Measurements from ENCODE around the gene SGTB. TPM values are rescaled to one million over a fixed set of nuclear protein-coding genes. Genes with fewer than 3 reads are reported as not detected.
A peak's percentile ranks its signal among the peaks of the same experiment; 100 is the strongest.

The SGTB gene
- total RNA-seq, 4 donors from 2014 or later = 4.1 to 26.2 (median 13.5) TPM

DNA sequence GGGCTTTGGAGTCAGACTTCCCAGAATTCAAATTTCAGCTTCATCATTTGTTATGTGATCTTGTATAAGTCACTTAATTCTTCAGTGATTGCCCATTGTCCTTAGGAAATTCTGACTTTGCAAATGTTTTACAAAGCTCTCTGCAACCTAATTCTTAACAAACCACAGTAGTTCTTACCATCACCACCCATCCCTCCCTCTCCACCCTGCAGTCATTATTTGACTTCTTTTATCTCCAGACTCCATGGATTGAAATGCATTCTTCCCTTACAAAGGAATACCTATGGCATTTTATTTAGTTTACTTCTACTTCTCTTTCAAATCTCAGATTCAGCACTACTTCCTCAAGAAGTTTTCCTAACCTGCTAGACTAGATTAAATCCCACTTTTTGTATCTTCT, 74.0 kb downstream of the SGTB start:
- no peaks in the 10 kb centered on the region for H3K27me3 ChIP-seq
- intact Hi-C loops (cut with DNase I; ENCODE audit: low total_unique reads) = no loop called here
- no peaks in the 10 kb centered on the region for H3K4me1 ChIP-seq
- H3K36me3 ChIP-seq = no peaks in the 10 kb centered on the region
- DNase-seq = no peak
- H3K4me3 ChIP-seq = no peak overlapping the region
- no peak overlapping the region for H3K27ac ChIP-seq
- TF ChIP-seq POLR2A (IDR thresholded peaks at IDR 0.05) = no peak
- TF ChIP-seq, protein P1, sequence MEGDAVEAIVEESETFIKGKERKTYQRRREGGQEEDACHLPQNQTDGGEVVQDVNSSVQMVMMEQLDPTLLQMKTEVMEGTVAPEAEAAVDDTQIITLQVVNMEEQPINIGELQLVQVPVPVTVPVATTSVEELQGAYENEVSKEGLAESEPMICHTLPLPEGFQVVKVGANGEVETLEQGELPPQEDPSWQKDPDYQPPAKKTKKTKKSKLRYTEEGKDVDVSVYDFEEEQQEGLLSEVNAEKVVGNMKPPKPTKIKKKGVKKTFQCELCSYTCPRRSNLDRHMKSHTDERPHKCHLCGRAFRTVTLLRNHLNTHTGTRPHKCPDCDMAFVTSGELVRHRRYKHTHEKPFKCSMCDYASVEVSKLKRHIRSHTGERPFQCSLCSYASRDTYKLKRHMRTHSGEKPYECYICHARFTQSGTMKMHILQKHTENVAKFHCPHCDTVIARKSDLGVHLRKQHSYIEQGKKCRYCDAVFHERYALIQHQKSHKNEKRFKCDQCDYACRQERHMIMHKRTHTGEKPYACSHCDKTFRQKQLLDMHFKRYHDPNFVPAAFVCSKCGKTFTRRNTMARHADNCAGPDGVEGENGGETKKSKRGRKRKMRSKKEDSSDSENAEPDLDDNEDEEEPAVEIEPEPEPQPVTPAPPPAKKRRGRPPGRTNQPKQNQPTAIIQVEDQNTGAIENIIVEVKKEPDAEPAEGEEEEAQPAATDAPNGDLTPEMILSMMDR (IDR thresholded peaks at IDR 0.05) = no peak
- H3K9me3 ChIP-seq = no peaks in the 10 kb centered on the region

DNA sequence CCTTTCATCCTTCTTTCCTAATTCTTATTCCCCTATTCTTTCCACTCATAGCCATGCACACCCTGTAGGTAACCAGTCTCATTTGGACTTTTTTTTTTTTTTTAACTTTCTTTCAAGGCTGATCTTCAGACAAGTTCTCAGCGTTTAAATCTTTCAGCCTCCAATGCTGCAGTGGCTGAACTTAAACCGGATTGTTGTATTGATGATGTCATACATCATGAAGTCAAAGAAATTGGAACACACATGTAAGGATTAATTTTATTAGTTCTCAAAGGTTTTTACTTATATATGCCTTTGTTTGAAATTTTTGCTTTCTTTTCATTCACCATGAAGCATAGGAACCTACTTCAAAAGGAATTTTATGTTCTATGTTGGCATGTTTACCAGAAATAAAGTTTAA, 75.0 kb downstream of the SGTB start:
- intact Hi-C loops (cut with DNase I; ENCODE audit: low total_unique reads) = no loop called here

DNA sequence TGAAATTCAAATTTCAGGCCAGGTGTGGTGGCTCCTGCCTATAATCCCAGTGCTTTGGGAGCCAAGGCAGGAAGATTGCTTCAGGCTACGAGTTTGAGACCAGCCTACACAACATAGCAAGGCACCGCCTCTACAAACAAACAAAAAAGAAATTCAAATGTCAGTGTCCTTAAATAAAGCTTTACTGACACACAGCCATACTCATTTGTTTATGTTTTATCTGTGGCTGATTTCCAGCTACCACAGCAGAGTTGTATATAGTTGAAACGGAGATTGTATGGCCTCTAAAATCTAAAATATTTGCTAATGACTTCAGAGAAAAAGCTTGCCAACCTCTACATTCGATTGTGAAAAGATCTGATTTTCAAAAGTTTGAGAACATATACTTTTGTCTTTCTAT, 81.7 kb downstream of the SGTB start:
- Histone ChIP-seq H3K4me1 (no peaks in the 10 kb centered on the region), H3K4me3 (no peak overlapping the region), H3K27me3 (no peaks in the 10 kb centered on the region), H3K36me3 (no peaks in the 10 kb centered on the region), H3K27ac (no peak overlapping the region), H3K9me3 (no peaks in the 10 kb centered on the region)
- intact Hi-C loops (cut with DNase I; ENCODE audit: low total_unique reads) = no loop called here
- TF ChIP-seq, protein P1 (IDR thresholded peaks at IDR 0.05) = no peak
- no peak for TF ChIP-seq POLR2A (IDR thresholded peaks at IDR 0.05)
- no peak for DNase-seq

More for the DNA sequence above, 75.0 kb downstream of the SGTB start:
- no peak for DNase-seq
- no peaks in the 10 kb centered on the region for H3K4me1 ChIP-seq
- H3K27me3 ChIP-seq = no peaks in the 10 kb centered on the region
- no peak overlapping the region for H3K27ac ChIP-seq
- TF ChIP-seq, protein P1 (IDR thresholded peaks at IDR 0.05) = no peak
- TF ChIP-seq POLR2A (IDR thresholded peaks at IDR 0.05) = no peak
- H3K9me3 ChIP-seq = no peaks in the 10 kb centered on the region
- H3K4me3 ChIP-seq = no peak overlapping the region
- no peaks in the 10 kb centered on the region for H3K36me3 ChIP-seq

DNA sequence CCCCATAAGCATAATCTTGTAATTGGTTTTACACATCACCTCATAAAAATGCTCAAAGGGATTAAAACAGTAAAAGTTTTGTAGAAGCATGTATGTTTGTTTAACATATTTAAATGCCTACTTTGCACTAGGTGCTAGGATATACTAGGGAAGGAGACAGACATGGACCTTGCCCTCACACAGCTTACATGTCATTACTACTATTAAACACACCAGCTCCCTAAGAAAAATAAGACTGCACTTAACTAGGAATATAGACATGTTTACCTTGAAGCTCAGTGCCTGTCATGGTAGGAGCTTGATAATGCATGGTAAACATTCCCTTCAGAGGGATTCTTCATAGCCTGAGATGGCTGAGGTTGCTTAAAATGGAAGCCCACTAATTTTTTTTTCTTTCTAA, 90.9 kb downstream of the SGTB start:
- no peak for DNase-seq
- TF ChIP-seq POLR2A (IDR thresholded peaks at IDR 0.05) = no peak
- TF ChIP-seq, protein P1 (IDR thresholded peaks at IDR 0.05) = no peak
- Histone ChIP-seq H3K4me3 (no peak overlapping the region), H3K27ac (no peak overlapping the region), H3K36me3 (no peaks in the 10 kb centered on the region), H3K9me3 (no peaks in the 10 kb centered on the region), H3K4me1 (peaks cover 0 to 3% of the 10 kb centered on the region in 2 donors), H3K27me3 (no peaks in the 10 kb centered on the region)
- intact Hi-C loops (cut with DNase I; ENCODE audit: low total_unique reads) = no loop called here

DNA sequence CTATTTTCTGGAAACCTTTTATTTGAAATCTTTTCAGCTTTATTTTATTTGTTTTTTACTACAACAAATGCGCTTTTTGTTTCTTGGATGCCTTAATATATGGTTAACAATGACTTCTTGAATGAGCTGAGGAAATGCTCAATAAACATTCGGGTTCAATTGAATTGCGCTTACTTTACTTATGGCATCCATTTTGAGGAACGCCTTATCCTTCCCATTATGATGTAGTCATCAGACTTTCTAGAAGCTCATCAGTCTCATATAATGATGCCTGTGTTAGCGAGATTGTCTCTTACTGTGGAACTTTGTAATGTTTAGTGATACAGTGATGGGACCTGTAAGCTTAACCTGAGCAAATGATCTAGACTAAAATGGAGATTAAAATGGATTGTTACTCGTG, 96.2 kb downstream of the SGTB start:
- no peaks in the 10 kb centered on the region for H3K36me3 ChIP-seq
- TF ChIP-seq, protein P1 (IDR thresholded peaks at IDR 0.05) = no peak
- H3K27me3 ChIP-seq = no peaks in the 10 kb centered on the region
- peak overlapping the region; percentile 83 to 88 for H3K27ac ChIP-seq
- peaks cover 0 to 9% of the 10 kb centered on the region in 2 donors for H3K4me1 ChIP-seq
- intact Hi-C loops (cut with DNase I; ENCODE audit: low total_unique reads) = no loop called here
- H3K9me3 ChIP-seq = no peaks in the 10 kb centered on the region
- no peak for DNase-seq
- peak overlapping the region; percentile 66 to 91 for H3K4me3 ChIP-seq
